Measurements from ENCODE around the gene ITGAD. TPM values are rescaled to one million over a fixed set of nuclear protein-coding genes. Genes with fewer than 3 reads are reported as not detected.

The ITGAD gene
- total RNA-seq, 1 donor from 2014 or later: not detected

- no peak for DNase-seq (ENCODE audit: low read depth)
Observed at GRCh38 chr16:31474773-31475738, 81.9 kb downstream of the ITGAD start.

GRCh38 chr16:31475946-31476302 lies 82.8 kb downstream of the ITGAD start:
- DNase-seq (ENCODE audit: low read depth): no peak

Other genes with a start within 250 kb of the ITGAD start
- 0.55 and 2.3 TPM in 2 replicates for gene PRSS36, start 243.3 kb upstream of the ITGAD start, total RNA-seq
- 39.8 and 72.4 TPM in 2 replicates for gene FUS, start 213.2 kb upstream of the ITGAD start, total RNA-seq
- gene PYCARD, start 190.6 kb upstream of the ITGAD start, total RNA-seq: 19.9 and 99.7 TPM in 2 replicates
- not detected in 2 replicates for gene TRIM72, start 179.2 kb upstream of the ITGAD start, total RNA-seq
- gene PYDC1, start 176.2 kb upstream of the ITGAD start, total RNA-seq: not detected in 2 replicates
- gene ITGAM, start 133.4 kb upstream of the ITGAD start, total RNA-seq: 0.30 and 0.35 TPM in 2 replicates
- gene ITGAX, start 38.2 kb upstream of the ITGAD start, total RNA-seq: 0.05 and 0.17 TPM in 2 replicates
- not detected in 2 replicates for gene COX6A2, start 35.0 kb downstream of the ITGAD start, total RNA-seq
- gene ZNF843, start 49.5 kb downstream of the ITGAD start, total RNA-seq: 0.99 TPM in 1 of 2 replicates, not detected in the other
- 5.4 and 8.7 TPM in 2 replicates for gene ARMC5, start 66.2 kb downstream of the ITGAD start, total RNA-seq
- gene TGFB1I1, start 78.8 kb downstream of the ITGAD start, total RNA-seq: 26.5 and 31.4 TPM in 2 replicates
- gene SLC5A2, start 89.8 kb downstream of the ITGAD start, total RNA-seq: 0.52 and 0.60 TPM in 2 replicates
- gene RUSF1, start 115.1 kb downstream of the ITGAD start, total RNA-seq: 39.8 and 62.3 TPM in 2 replicates
- not detected in 2 replicates for gene AHSP, start 134.6 kb downstream of the ITGAD start, total RNA-seq